Left ventricle myocardium superior (tissue), 1 donor: ENCODE data around the gene CDK11A. TPM values are rescaled to one million over a fixed set of nuclear protein-coding genes. Genes with fewer than 3 reads are reported as not detected.
A peak's percentile ranks its signal among the peaks of the same experiment; 100 is the strongest.
"Not testable (repeated sequence)": the region's sequence is repeated elsewhere in the genome, so short reads cannot be mapped to it uniquely, and the experiment has no call there.

Experiments
- ATAC-seq: fragments of 200-7000 bp; cut with Tn5 transposase; one replicate; pipeline ENCODE4 v1.9.1; 2020; ENCODE audit warnings: mild to moderate bottlenecking, moderate library complexity
- DNase-seq: peaks from one replicate; pipeline ENCODE4 v3.0.0-alpha.2; 2020
- intact Hi-C: fragments of 100-400 bp; cut with micrococcal nuclease; formaldehyde crosslinking; loops from one replicate; pipeline ENCODE4 v1.11.0; 2022
- total RNA-seq: library from RNA; stranded (reverse); fragmentation: NEBNext Ultra II Directional; extraction: Animal tissue kit (Norgen Biotek cat#: 25700); gene quantifications from one replicate; pipeline ENCODE4 v1.2.1, GENCODE V29; 2021
- donor health status: DM: no; HTN: yes; CAD: no; lungs with severe emphysema.

The CDK11A gene
- total RNA-seq, 1 donor from 2014 or later, result 22.3 TPM

- ATAC-seq, result peak; percentile 93
- peak; percentile 93 for DNase-seq
- intact Hi-C loops, result not testable (repeated sequence)
These were observed 31.2 kb downstream of the CDK11A start, which contains the start of gene SLC35E2B for GRCh38 chr1:1692714-1693647. Gene SLC35E2B (minus strand): TSS chr1:1692795. CDS start chr1:1676699, 16,096 bp downstream.

- peak; percentile 84 for DNase-seq
These were observed 31.8 kb downstream of the CDK11A start for GRCh38 chr1:1692324-1692713.

GRCh38 chr1:1691443-1691842, 32.7 kb downstream of the CDK11A start:
- DNase-seq, ATAC-seq, intact Hi-C loops: not testable (repeated sequence)

More at GRCh38 chr1:1692324-1692713, 31.8 kb downstream of the CDK11A start:
- intact Hi-C loops, result not testable (repeated sequence)
- ATAC-seq, result peak; percentile 81

- intact Hi-C loops, ATAC-seq: not testable (repeated sequence)
- peak; percentile 6 for DNase-seq
These were observed 34.6 kb downstream of the CDK11A start for GRCh38 chr1:1689526-1689925.

- ATAC-seq (no peak), DNase-seq (peak; percentile 5)
- intact Hi-C loops, result no loop called here
These were observed 36.3 kb downstream of the CDK11A start for GRCh38 chr1:1687846-1688245.

- intact Hi-C loops, result no loop called here
- peak; percentile 18 for DNase-seq
- ATAC-seq, result no peak
These were observed 40.0 kb downstream of the CDK11A start for GRCh38 chr1:1684031-1684681.

- ATAC-seq, result no peak
- no peak for DNase-seq
- intact Hi-C loops, result no loop called here
These were observed 40.9 kb downstream of the CDK11A start for GRCh38 chr1:1683104-1683905.

GRCh38 chr1:1680912-1681273, 43.3 kb downstream of the CDK11A start:
- intact Hi-C loops, result no loop called here
- peak; percentile 21 for DNase-seq
- no peak for ATAC-seq

GRCh38 chr1:1680031-1680911, 43.9 kb downstream of the CDK11A start:
- DNase-seq (no peak), ATAC-seq (no peak)
- intact Hi-C loops, result no loop called here

GRCh38 chr1:1678581-1679380, 45.4 kb downstream of the CDK11A start:
- intact Hi-C loops, result no loop called here
- DNase-seq, result peak; percentile 30
- ATAC-seq, result peak; percentile 36

GRCh38 chr1:1677718-1678580, 46.2 kb downstream of the CDK11A start:
- peak; percentile 31 for DNase-seq

GRCh38 chr1:1676087-1676486, 48.1 kb downstream of the CDK11A start:
- intact Hi-C loops, DNase-seq, ATAC-seq: not testable (repeated sequence)

More at GRCh38 chr1:1677718-1678580, 46.2 kb downstream of the CDK11A start:
- peak; percentile 7 for ATAC-seq
- intact Hi-C loops, result no loop called here

GRCh38 chr1:1675218-1675617, 48.9 kb downstream of the CDK11A start:
- intact Hi-C loops, ATAC-seq, DNase-seq: not testable (repeated sequence)

GRCh38 chr1:1674806-1675205, 49.4 kb downstream of the CDK11A start:
- DNase-seq, result peak; percentile 20
- intact Hi-C loops, ATAC-seq: not testable (repeated sequence)

- DNase-seq, result no peak
- ATAC-seq, result no peak
- intact Hi-C loops, result no loop called here
These were observed 51.8 kb downstream of the CDK11A start for GRCh38 chr1:1672181-1672965.
